K562 (cell line): ENCODE data around the gene LRRK1. TPM values are rescaled to one million over a fixed set of nuclear protein-coding genes. Genes with fewer than 3 reads are reported as not detected.

ENCODE experiments used
- RFX7 ChIP-seq: fragments of 250-450 bp; sonication (Bioruptor Pico); IDR thresholded peaks from 2 replicates; pipeline ENCODE4 v1.5.1; 2021; ENCODE audit warnings: mild to moderate bottlenecking
- ZNF347 ChIP-seq: fragments of 450-650 bp; formaldehyde crosslinking; IDR thresholded peaks from 2 replicates; pipeline ENCODE4 v1.4.0; 2020; ENCODE audit warnings: low read depth, mild to moderate bottlenecking, moderate library complexity
- polyA plus RNA-seq, 8 experiments: library from polyadenylated mRNA; depleted of rRNA in 4 of 8; stranded (reverse) in 5 of 8; unstranded in 3 of 8; fragments of >200 nt; fragmentation: Nextera tagmentation in 2 of 8; fragmentation: Illumina TruSeq in 1 of 8; extraction: Ambion mirVana in 2 of 8; extraction: Trizol in 1 of 8; gene quantifications; 2 replicates each; pipeline versions ENCODE4 v1.2.1 to v1.2.3, GENCODE V29; 2011 to 2014; ENCODE audit warnings: inconsistent platforms in 1 of 8, missing spikeins in 1 of 8
- total RNA-seq, 7 experiments: library from RNA; depleted of rRNA in 6 of 7; stranded (reverse); fragments of >200 nt in 6 of 7; fragmentation: Illumina TruSeq in 2 of 7; extraction: Trizol in 2 of 7; gene quantifications; 2 replicates each; pipeline versions ENCODE4 v1.2.1 to v1.2.3, GENCODE V29; 2011 to 2021; ENCODE audit warnings: low replicate concordance in 1 of 7
- TF ChIP-seq, protein P1 (sequence below): fragments of 250-450 bp; sonication (Bioruptor Pico); IDR thresholded peaks from 2 replicates; pipeline ENCODE4 v1.4.0; 2020; ENCODE audit warnings: borderline replicate concordance
- TF ChIP-seq, protein P2 (sequence below): fragments of 450-650 bp; IDR thresholded peaks from 2 replicates; pipeline ENCODE4 v1.6.1; 2016; ENCODE audit warnings: mild to moderate bottlenecking, moderate library complexity
- TF ChIP-seq, protein P3 (sequence below): fragments of 250-450 bp; sonication (Bioruptor Pico); IDR thresholded peaks from 2 replicates; pipeline ENCODE4 v1.5.0; 2020; ENCODE audit warnings: mild to moderate bottlenecking
- TF ChIP-seq, protein P4 (sequence below): sonication (generic); formaldehyde crosslinking; IDR thresholded peaks from 2 replicates; pipeline ENCODE4 v1.8.0; 2022; ENCODE audit warnings: mild to moderate bottlenecking, low read depth, missing genetic modification reagents
- TF ChIP-seq, protein P5 (sequence below): fragments of 450-650 bp; IDR thresholded peaks from 2 replicates; pipeline ENCODE4 v1.6.1; 2018; ENCODE audit warnings: mild to moderate bottlenecking, low read depth; ENCODE audit not compliant: partially characterized antibody
- TF ChIP-seq, protein P6 (sequence below), 2 experiments: fragments of 450-650 bp; IDR thresholded peaks; 2 replicates each; pipeline ENCODE4 v1.6.1; 2016

The LRRK1 gene
- total and polyA plus RNA-seq, 9 of the 15 experiments (the other 6 are each of a cell fraction or from before 2014, with no cell fraction given) = 0.01 to 1.5 (median 0.11) TPM

GRCh38 chr15:101071651-101072050 is 152.5 kb downstream of the LRRK1 start (continued):
- TF ChIP-seq, protein P1, sequence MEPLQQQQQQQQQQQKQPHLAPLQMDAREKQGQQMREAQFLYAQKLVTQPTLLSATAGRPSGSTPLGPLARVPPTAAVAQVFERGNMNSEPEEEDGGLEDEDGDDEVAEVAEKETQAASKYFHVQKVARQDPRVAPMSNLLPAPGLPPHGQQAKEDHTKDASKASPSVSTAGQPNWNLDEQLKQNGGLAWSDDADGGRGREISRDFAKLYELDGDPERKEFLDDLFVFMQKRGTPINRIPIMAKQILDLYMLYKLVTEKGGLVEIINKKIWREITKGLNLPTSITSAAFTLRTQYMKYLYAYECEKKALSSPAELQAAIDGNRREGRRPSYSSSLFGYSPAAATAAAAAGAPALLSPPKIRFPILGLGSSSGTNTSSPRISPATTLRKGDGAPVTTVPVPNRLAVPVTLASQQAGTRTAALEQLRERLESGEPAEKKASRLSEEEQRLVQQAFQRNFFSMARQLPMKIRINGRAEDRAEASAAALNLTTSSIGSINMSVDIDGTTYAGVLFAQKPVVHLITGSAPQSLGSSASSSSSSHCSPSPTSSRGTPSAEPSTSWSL = no peak
- TF ChIP-seq RFX7 (CRISPR knock-in tag) (no peak), ZNF347 (no peak)
- TF ChIP-seq, protein P2, sequence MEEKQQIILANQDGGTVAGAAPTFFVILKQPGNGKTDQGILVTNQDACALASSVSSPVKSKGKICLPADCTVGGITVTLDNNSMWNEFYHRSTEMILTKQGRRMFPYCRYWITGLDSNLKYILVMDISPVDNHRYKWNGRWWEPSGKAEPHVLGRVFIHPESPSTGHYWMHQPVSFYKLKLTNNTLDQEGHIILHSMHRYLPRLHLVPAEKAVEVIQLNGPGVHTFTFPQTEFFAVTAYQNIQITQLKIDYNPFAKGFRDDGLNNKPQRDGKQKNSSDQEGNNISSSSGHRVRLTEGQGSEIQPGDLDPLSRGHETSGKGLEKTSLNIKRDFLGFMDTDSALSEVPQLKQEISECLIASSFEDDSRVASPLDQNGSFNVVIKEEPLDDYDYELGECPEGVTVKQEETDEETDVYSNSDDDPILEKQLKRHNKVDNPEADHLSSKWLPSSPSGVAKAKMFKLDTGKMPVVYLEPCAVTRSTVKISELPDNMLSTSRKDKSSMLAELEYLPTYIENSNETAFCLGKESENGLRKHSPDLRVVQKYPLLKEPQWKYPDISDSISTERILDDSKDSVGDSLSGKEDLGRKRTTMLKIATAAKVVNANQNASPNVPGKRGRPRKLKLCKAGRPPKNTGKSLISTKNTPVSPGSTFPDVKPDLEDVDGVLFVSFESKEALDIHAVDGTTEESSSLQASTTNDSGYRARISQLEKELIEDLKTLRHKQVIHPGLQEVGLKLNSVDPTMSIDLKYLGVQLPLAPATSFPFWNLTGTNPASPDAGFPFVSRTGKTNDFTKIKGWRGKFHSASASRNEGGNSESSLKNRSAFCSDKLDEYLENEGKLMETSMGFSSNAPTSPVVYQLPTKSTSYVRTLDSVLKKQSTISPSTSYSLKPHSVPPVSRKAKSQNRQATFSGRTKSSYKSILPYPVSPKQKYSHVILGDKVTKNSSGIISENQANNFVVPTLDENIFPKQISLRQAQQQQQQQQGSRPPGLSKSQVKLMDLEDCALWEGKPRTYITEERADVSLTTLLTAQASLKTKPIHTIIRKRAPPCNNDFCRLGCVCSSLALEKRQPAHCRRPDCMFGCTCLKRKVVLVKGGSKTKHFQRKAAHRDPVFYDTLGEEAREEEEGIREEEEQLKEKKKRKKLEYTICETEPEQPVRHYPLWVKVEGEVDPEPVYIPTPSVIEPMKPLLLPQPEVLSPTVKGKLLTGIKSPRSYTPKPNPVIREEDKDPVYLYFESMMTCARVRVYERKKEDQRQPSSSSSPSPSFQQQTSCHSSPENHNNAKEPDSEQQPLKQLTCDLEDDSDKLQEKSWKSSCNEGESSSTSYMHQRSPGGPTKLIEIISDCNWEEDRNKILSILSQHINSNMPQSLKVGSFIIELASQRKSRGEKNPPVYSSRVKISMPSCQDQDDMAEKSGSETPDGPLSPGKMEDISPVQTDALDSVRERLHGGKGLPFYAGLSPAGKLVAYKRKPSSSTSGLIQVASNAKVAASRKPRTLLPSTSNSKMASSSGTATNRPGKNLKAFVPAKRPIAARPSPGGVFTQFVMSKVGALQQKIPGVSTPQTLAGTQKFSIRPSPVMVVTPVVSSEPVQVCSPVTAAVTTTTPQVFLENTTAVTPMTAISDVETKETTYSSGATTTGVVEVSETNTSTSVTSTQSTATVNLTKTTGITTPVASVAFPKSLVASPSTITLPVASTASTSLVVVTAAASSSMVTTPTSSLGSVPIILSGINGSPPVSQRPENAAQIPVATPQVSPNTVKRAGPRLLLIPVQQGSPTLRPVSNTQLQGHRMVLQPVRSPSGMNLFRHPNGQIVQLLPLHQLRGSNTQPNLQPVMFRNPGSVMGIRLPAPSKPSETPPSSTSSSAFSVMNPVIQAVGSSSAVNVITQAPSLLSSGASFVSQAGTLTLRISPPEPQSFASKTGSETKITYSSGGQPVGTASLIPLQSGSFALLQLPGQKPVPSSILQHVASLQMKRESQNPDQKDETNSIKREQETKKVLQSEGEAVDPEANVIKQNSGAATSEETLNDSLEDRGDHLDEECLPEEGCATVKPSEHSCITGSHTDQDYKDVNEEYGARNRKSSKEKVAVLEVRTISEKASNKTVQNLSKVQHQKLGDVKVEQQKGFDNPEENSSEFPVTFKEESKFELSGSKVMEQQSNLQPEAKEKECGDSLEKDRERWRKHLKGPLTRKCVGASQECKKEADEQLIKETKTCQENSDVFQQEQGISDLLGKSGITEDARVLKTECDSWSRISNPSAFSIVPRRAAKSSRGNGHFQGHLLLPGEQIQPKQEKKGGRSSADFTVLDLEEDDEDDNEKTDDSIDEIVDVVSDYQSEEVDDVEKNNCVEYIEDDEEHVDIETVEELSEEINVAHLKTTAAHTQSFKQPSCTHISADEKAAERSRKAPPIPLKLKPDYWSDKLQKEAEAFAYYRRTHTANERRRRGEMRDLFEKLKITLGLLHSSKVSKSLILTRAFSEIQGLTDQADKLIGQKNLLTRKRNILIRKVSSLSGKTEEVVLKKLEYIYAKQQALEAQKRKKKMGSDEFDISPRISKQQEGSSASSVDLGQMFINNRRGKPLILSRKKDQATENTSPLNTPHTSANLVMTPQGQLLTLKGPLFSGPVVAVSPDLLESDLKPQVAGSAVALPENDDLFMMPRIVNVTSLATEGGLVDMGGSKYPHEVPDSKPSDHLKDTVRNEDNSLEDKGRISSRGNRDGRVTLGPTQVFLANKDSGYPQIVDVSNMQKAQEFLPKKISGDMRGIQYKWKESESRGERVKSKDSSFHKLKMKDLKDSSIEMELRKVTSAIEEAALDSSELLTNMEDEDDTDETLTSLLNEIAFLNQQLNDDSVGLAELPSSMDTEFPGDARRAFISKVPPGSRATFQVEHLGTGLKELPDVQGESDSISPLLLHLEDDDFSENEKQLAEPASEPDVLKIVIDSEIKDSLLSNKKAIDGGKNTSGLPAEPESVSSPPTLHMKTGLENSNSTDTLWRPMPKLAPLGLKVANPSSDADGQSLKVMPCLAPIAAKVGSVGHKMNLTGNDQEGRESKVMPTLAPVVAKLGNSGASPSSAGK = no peak
- TF ChIP-seq, protein P3, sequence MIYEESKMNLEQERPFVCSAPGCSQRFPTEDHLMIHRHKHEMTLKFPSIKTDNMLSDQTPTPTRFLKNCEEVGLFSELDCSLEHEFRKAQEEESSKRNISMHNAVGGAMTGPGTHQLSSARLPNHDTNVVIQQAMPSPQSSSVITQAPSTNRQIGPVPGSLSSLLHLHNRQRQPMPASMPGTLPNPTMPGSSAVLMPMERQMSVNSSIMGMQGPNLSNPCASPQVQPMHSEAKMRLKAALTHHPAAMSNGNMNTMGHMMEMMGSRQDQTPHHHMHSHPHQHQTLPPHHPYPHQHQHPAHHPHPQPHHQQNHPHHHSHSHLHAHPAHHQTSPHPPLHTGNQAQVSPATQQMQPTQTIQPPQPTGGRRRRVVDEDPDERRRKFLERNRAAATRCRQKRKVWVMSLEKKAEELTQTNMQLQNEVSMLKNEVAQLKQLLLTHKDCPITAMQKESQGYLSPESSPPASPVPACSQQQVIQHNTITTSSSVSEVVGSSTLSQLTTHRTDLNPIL (CRISPR knock-in tag) = no peak
- TF ChIP-seq, protein P4, sequence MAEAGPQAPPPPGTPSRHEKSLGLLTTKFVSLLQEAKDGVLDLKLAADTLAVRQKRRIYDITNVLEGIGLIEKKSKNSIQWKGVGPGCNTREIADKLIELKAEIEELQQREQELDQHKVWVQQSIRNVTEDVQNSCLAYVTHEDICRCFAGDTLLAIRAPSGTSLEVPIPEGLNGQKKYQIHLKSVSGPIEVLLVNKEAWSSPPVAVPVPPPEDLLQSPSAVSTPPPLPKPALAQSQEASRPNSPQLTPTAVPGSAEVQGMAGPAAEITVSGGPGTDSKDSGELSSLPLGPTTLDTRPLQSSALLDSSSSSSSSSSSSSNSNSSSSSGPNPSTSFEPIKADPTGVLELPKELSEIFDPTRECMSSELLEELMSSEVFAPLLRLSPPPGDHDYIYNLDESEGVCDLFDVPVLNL (CRISPR knock-in tag) = no peak
- TF ChIP-seq, protein P5, sequence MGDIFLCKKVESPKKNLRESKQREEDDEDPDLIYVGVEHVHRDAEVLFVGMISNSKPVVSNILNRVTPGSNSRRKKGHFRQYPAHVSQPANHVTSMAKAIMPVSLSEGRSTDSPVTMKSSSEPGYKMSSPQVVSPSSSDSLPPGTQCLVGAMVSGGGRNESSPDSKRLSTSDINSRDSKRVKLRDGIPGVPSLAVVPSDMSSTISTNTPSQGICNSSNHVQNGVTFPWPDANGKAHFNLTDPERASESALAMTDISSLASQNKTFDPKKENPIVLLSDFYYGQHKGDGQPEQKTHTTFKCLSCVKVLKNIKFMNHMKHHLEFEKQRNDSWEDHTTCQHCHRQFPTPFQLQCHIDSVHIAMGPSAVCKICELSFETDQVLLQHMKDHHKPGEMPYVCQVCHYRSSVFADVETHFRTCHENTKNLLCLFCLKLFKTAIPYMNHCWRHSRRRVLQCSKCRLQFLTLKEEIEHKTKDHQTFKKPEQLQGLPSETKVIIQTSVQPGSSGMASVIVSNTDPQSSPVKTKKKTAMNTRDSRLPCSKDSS = no peak
- TF ChIP-seq, protein P6, sequence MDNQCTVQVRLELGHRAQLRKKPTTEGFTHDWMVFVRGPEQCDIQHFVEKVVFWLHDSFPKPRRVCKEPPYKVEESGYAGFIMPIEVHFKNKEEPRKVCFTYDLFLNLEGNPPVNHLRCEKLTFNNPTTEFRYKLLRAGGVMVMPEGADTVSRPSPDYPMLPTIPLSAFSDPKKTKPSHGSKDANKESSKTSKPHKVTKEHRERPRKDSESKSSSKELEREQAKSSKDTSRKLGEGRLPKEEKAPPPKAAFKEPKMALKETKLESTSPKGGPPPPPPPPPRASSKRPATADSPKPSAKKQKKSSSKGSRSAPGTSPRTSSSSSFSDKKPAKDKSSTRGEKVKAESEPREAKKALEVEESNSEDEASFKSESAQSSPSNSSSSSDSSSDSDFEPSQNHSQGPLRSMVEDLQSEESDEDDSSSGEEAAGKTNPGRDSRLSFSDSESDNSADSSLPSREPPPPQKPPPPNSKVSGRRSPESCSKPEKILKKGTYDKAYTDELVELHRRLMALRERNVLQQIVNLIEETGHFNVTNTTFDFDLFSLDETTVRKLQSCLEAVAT (IDR thresholded peaks at IDR 0.05) = no peak
